ENCODE results near the gene IFNG. TPM values are rescaled to one million over a fixed set of nuclear protein-coding genes. Genes with fewer than 3 reads are reported as not detected.

IFNG gene
- total RNA-seq, 1 experiment from 2014 or later: not detected

- H3K9ac ChIP-seq (ENCODE audit: extremely low read depth, insufficient read length, low read length): no peak overlapping the region
- H4K20me1 ChIP-seq (ENCODE audit: control insufficient read depth, insufficient read depth, insufficient read length): no peaks in the 10 kb centered on the region
- no peaks in the 10 kb centered on the region for H3K9me3 ChIP-seq (ENCODE audit: control insufficient read depth, low read depth, low read length)
- H3K27me3 ChIP-seq (ENCODE audit: insufficient read depth, low read length): no peaks in the 10 kb centered on the region
- no peak overlapping the region for H4K5ac ChIP-seq (ENCODE audit: insufficient read length, low read depth, low read length)
- no peak overlapping the region for H3K23ac ChIP-seq (ENCODE audit: insufficient read length, low read depth, low read length)
- H4K91ac ChIP-seq (ENCODE audit: insufficient read length, low read depth, low read length): no peak overlapping the region
- no peak overlapping the region for H3T11ph ChIP-seq (ENCODE audit: low read length)
- H2BK20ac ChIP-seq (ENCODE audit: low read depth, low read length, poor library complexity, severe bottlenecking): no peak overlapping the region
- H2BK5ac ChIP-seq (ENCODE audit: insufficient read length, low read length): no peak overlapping the region
- no CpG with 5 or more reads among the region's 1 CpG for WGBS (ENCODE audit: extremely low coverage, insufficient read length, low lambda C conversion rate)
- peaks cover 10 to 11% of the 10 kb centered on the region in 2 experiments for H3K4me1 Mint-ChIP-seq
- H3K23me2 ChIP-seq (ENCODE audit: insufficient read length, low read depth, low read length, poor library complexity, severe bottlenecking): no peaks in the 10 kb centered on the region
- no peaks in the 10 kb centered on the region for H3K36me3 Mint-ChIP-seq (ENCODE audit: insufficient read depth in 1 of 3, low read depth in 3 of 3)
- H3K18ac ChIP-seq (ENCODE audit: insufficient read length, low read depth, low read length): no peak overlapping the region
- no peaks in the 10 kb centered on the region for H3K79me1 ChIP-seq (ENCODE audit: insufficient read depth, low read depth, low read length, poor library complexity, severe bottlenecking)
- no peak overlapping the region for H3K56ac ChIP-seq (ENCODE audit: insufficient read length, low read depth, low read length)
- H2AFZ ChIP-seq (ENCODE audit: low read length): no peak overlapping the region
- H3K14ac ChIP-seq (ENCODE audit: insufficient read depth, low read length): no peak overlapping the region
- no peaks in the 10 kb centered on the region for H3K9me3 Mint-ChIP-seq
- no peak overlapping the region for H3K4ac ChIP-seq (ENCODE audit: low read depth, low read length)
- H2BK15ac ChIP-seq (ENCODE audit: low read depth, low read length): no peak overlapping the region
- DNase-seq: no peak
- no peak overlapping the region for H3K27ac Mint-ChIP-seq
- H4K8ac ChIP-seq (replicated peaks; ENCODE audit: insufficient read length, low read depth, low read length): no peak overlapping the region
- no peak overlapping the region for H3K27ac ChIP-seq (ENCODE audit: insufficient read length, low read depth, low read length)
- TF ChIP-seq, protein P1, sequence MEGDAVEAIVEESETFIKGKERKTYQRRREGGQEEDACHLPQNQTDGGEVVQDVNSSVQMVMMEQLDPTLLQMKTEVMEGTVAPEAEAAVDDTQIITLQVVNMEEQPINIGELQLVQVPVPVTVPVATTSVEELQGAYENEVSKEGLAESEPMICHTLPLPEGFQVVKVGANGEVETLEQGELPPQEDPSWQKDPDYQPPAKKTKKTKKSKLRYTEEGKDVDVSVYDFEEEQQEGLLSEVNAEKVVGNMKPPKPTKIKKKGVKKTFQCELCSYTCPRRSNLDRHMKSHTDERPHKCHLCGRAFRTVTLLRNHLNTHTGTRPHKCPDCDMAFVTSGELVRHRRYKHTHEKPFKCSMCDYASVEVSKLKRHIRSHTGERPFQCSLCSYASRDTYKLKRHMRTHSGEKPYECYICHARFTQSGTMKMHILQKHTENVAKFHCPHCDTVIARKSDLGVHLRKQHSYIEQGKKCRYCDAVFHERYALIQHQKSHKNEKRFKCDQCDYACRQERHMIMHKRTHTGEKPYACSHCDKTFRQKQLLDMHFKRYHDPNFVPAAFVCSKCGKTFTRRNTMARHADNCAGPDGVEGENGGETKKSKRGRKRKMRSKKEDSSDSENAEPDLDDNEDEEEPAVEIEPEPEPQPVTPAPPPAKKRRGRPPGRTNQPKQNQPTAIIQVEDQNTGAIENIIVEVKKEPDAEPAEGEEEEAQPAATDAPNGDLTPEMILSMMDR (conservative IDR thresholded peaks at IDR 0.05): no peak
- no peak overlapping the region for H3K4me3 Mint-ChIP-seq
- H3K4me2 ChIP-seq (ENCODE audit: insufficient read depth, insufficient read length, low read length): no peak overlapping the region
- no peak overlapping the region for H2BK120ac ChIP-seq (ENCODE audit: low read depth, low read length, poor library complexity, severe bottlenecking)
- peaks cover 4% of the 10 kb centered on the region; the same call in 1 of the 2 replicates for H3K4me1 ChIP-seq (ENCODE audit: insufficient read depth, low read length)
- H3K27me3 Mint-ChIP-seq (ENCODE audit: low read depth): no peaks in the 10 kb centered on the region; the same call in 1 of the 2 replicates
- H2BK12ac ChIP-seq (ENCODE audit: insufficient read length, low read depth, low read length): no peak overlapping the region
- no peak overlapping the region for H2AK5ac ChIP-seq (ENCODE audit: insufficient read length, low read length)
- H3K79me2 ChIP-seq (ENCODE audit: insufficient read depth, low read length): no peaks in the 10 kb centered on the region
Observed at GRCh38 chr12:68121143-68121542, 38.4 kb downstream of the IFNG start.

Measured in H9 (cell line).